Ovary (tissue), 9 donors: ENCODE measurements around the gene SLC38A11. TPM values are rescaled to one million over a fixed set of nuclear protein-coding genes. Genes with fewer than 3 reads are reported as not detected.

Experiments used
- DNase-seq, 5 donors: peaks; one replicate each; pipeline ENCODE4 v3.0.0-alpha.2; 2019 to 2020
- H3K27ac ChIP-seq, 2 donors: fragments of 200-600 bp; one replicate each; pipeline versions ENCODE4 v1.5.1 to v1.8.0; 2019 to 2022
- H3K27me3 ChIP-seq: fragments of 200-600 bp; one replicate; pipeline ENCODE4 v1.8.0; 2022
- H3K36me3 ChIP-seq: fragments of 200-600 bp; sonication (generic); one replicate; pipeline ENCODE4 v1.5.1; 2019
- H3K4me1 ChIP-seq: one replicate; pipeline ENCODE4 v1.8.1; 2013; ENCODE audit warnings: mild to moderate bottlenecking, moderate library complexity; ENCODE audit not compliant: insufficient read depth
- H3K4me3 ChIP-seq: fragments of 200-600 bp; sonication (generic); one replicate; pipeline ENCODE4 v1.5.1; 2017
- H3K9me3 ChIP-seq, 2 donors: fragments of 200-600 bp in 1 of 2; sonication (generic) in 1 of 2; one replicate each; pipeline versions ENCODE4 v1.5.1 to v1.8.1; 2013 to 2019; ENCODE audit warnings: mild to moderate bottlenecking in 1 of 2, moderate library complexity in 1 of 2
- EP300 ChIP-seq: sonication (generic); formaldehyde crosslinking; IDR thresholded peaks from one replicate; pipeline ENCODE4 v1.6.1; 2017; ENCODE audit warnings: antibody characterized with exemption
- POLR2A ChIP-seq: fragments of 450-650 bp; IDR thresholded peaks from one replicate; pipeline ENCODE4 v1.6.1; 2017; ENCODE audit warnings: antibody characterized with exemption, mild to moderate bottlenecking, moderate library complexity
- WGBS, 3 donors: extraction: QIAGEN DNeasy Blood & Tissue Kit in 1 of 3; methylation state at CpG; one replicate each; pipeline versions ENCODE4 v1.1.5 to v1.1.7; 2013 to 2017; 5-methylcytosine and 5-hydroxymethylcytosine counted together
- intact Hi-C, 4 donors: fragments of 100-400 bp; cut with DNase I; formaldehyde crosslinking; loops; one replicate each; pipeline versions ENCODE4 v1.11.0 to v1.15.1; 2022 to 2023
- polyA plus RNA-seq, 2 donors: library from polyadenylated mRNA; stranded (reverse); fragments of 200-250 nt in 1 of 2; fragments of 350-450 nt in 1 of 2; fragmentation: Illumina TruSeq in 1 of 2; extraction: RNeasy Lipid Tissue Mini Kit (QIAGEN cat#74804) in 1 of 2; gene quantifications; one replicate each; pipeline ENCODE4 v1.2.3, GENCODE V29; 2013 to 2014
- total RNA-seq, 7 donors: library from RNA; depleted of rRNA in 2 of 7; stranded (reverse); fragments of >200 nt in 2 of 7; fragmentation: NEBNext Ultra II Directional in 3 of 7; extraction: Animal tissue kit (Norgen Biotek cat#: 25700) in 3 of 7; gene quantifications; one replicate each; pipeline versions ENCODE4 v1.1.0 to v1.2.4, GENCODE V29; 2016 to 2023
- TF ChIP-seq, protein P1 (sequence below), 3 donors: fragments of 450-650 bp in 2 of 3; fragments of 200-600 bp in 1 of 3; IDR thresholded peaks; one replicate each; pipeline versions ENCODE4 v1.5.1 to v1.8.0; 2016 to 2022; ENCODE audit warnings: antibody characterized with exemption in 3 of 3, mild to moderate bottlenecking in 1 of 3
- donor health status: DM: no; HTN: no; CAD: no; lungs with moderate emphysema.
- donor health status: DM: no; HTN: no; CAD: no.
- donor health status: Bipolar disorder and iron deficiency.
- donor health status: DM: yes; HTN: yes; CAD: no.
- donor health status: DM: no; HTN: no; CAD: no.
- donor health status: DM: yes; HTN: yes; CAD: no.

The SLC38A11 gene
- total and polyA plus RNA-seq, 9 donors = 0.19 to 3.0 (median 0.96) TPM; not detected in 3

DNA sequence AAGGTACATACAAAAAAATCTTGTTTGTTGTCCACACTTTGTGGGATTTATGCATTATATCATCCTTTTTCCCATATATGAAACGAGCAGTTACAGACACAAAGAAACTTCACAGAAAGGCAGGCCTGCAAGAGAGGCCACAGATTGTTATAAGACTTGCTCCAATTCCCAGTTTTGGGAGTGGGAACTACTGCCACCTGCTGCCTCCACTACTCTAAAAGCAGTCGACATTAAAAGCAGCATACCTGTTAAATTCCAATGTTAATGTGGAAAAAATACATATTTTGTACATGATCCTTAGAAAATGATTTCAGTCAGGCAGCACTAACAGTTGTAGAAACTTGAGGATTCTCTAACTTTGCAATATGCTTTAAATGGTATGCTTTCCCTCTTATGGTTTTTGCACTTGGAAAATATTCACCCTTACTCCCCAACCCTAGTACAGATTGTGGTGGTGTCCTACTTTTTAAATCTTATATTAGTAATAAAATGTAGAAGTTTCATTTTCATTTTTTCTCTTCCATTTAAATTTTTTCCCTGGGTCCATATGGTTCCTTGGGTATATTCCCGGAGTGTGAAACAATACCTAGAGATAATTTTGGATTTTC lies 37.9 kb downstream of the SLC38A11 start:
- Histone ChIP-seq H3K27me3 (no peaks in the 10 kb centered on the region), H3K4me1 (peaks cover 5% of the 10 kb centered on the region), H3K9me3 (no peaks in the 10 kb centered on the region), H3K36me3 (no peaks in the 10 kb centered on the region), H3K27ac (no peak overlapping the region), H3K4me3 (no peak overlapping the region)
- TF ChIP-seq POLR2A = no peak
- TF ChIP-seq, protein P1, sequence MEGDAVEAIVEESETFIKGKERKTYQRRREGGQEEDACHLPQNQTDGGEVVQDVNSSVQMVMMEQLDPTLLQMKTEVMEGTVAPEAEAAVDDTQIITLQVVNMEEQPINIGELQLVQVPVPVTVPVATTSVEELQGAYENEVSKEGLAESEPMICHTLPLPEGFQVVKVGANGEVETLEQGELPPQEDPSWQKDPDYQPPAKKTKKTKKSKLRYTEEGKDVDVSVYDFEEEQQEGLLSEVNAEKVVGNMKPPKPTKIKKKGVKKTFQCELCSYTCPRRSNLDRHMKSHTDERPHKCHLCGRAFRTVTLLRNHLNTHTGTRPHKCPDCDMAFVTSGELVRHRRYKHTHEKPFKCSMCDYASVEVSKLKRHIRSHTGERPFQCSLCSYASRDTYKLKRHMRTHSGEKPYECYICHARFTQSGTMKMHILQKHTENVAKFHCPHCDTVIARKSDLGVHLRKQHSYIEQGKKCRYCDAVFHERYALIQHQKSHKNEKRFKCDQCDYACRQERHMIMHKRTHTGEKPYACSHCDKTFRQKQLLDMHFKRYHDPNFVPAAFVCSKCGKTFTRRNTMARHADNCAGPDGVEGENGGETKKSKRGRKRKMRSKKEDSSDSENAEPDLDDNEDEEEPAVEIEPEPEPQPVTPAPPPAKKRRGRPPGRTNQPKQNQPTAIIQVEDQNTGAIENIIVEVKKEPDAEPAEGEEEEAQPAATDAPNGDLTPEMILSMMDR (IDR thresholded peaks at IDR 0.05) = peak; percentile 35 to 77 (median 58)
- whole genome bisulfite sequencing, 3 donors = 30 to 33% (median 33%) methylated on average over 3 of the region's 3 CpGs
- intact Hi-C loops = loop anchor here in 3 of 4 donors (5.0 kb wide), 1 partner anchor 180 kb away; no protein-coding TSS in a partner anchor
- peak; percentile 61 to 71 (median 68) for DNase-seq

DNA sequence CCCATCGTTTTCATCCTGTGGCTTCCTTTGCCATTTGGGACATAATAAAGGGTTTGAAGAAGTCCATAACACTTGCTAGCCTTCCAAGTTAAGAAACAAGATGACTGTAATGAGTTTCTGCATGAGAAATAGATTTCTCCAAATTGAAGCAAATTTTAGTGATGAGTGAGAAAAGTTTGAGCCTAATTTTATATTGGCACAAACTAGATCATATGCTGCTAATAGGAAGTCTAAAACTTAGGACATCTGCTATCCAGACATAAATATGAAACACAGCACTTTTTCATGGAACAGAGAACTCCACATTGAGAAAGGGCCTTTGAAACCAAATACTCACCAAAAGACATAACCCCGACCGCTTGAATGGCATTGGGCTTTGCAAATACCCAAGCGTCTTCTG lies 39.8 kb downstream of the SLC38A11 start:
- Histone ChIP-seq H3K36me3 (no peaks in the 10 kb centered on the region), H3K4me1 (peaks cover 5% of the 10 kb centered on the region), H3K27ac (no peak overlapping the region), H3K27me3 (no peaks in the 10 kb centered on the region), H3K9me3 (no peaks in the 10 kb centered on the region), H3K4me3 (no peak overlapping the region)
- 84 to 86% (median 85%) methylated on average over 4 of the region's 4 CpGs for WGBS, 3 donors
- TF ChIP-seq EP300 = no peak
- no peak for DNase-seq
- intact Hi-C loops = loop anchor here in 3 of 4 donors (5.0 kb wide), 1 partner anchor 178 kb away; no protein-coding TSS in a partner anchor

DNA sequence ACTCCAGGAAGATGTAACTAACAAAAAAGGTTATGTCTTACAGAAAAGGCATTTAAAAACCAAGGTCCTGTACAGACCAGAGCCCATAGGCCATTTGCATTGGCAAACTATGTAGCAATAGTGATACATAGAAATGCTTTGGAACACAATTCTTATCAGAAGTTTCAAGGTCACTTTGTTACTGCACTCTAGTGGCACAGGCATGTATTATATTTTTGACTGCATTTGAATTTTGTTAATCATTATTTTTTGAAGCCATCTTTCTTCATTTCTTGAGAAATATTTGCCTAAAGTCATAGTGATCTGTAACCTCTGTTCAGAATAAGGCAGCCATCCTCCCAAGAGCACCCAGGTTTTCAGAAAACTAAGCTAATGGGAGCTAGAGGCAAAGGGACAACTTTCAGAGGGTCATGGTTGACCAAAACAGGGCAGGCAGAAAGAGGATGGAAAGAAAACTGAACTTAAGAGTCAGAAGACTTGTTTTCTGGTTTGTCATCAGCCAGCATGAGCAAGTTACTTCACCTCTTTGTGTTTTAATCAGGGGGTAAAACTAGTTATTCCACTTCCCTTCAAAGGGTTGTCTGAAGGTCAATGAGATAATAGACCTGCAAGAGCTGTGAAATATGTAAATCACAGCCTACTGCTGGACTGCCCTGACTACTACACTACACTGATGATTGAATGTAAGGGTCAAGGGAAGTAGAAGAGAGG lies 41.5 kb downstream of the SLC38A11 start:
- TF ChIP-seq EP300 (no peak), POLR2A (no peak)
- TF ChIP-seq, protein P1 (IDR thresholded peaks at IDR 0.05) = peak in 1 of 3 donors; percentile 42
- Histone ChIP-seq H3K36me3 (no peaks in the 10 kb centered on the region), H3K27ac (peak overlapping the region in 1 of 2 donors; percentile 39), H3K4me1 (peaks cover 5% of the 10 kb centered on the region), H3K4me3 (no peak overlapping the region), H3K9me3 (no peaks in the 10 kb centered on the region), H3K27me3 (no peaks in the 10 kb centered on the region)
- intact Hi-C loops = loop anchor here in 2 of 4 donors (5.0 kb wide), 2 partner anchors 71 to 176 kb away; partner anchors contain the start of gene COBLL1 (in 1 of the 2)
- no peak for DNase-seq

DNA sequence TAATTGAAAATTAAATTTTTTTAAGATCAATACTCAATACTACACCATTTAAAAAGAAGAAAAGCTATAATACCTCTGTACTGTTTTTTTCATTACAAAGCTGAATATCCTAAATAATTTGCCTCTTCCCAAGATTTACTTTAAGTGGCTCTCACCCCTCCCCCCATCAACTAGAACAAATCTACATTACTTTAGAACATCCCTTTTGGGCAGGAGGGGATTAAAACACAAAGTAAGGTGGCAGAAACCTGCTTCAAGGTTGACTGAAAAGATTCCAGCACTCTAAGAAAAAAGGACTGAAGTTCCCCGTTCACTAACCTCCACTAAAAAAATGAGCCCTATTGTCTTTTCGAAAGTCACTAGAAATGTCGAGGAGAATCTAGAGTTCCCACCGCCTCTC lies 42.3 kb downstream of the SLC38A11 start:
- intact Hi-C loops = loop anchor here in 2 of 4 donors (5.0 kb wide), 2 partner anchors 71 to 176 kb away; partner anchors contain the start of gene COBLL1 (in 1 of the 2)
- Histone ChIP-seq H3K9me3 (no peaks in the 10 kb centered on the region), H3K4me3 (no peak overlapping the region), H3K27me3 (no peaks in the 10 kb centered on the region), H3K36me3 (no peaks in the 10 kb centered on the region), H3K4me1 (peaks cover 5% of the 10 kb centered on the region), H3K27ac (peak overlapping the region in 1 of 2 donors; percentile 39)
- DNase-seq = no peak
- TF ChIP-seq EP300 (no peak), POLR2A (no peak)
- TF ChIP-seq, protein P1 (IDR thresholded peaks at IDR 0.05) = no peak
- 89 to 95% (median 95%) methylated on average over 4 of the region's 4 CpGs for WGBS, 3 donors
